IMR-90 (cell line): ENCODE data around the gene GPR15LG. TPM values are rescaled to one million over a fixed set of nuclear protein-coding genes. Genes with fewer than 3 reads are reported as not detected.

Experiments
- ATAC-seq: fragments of 200-7000 bp; cut with Tn5 transposase; 2 replicates; pipeline ENCODE4 v1.9.1; 2020; ENCODE audit warnings: low read depth, mild to moderate bottlenecking, moderate library complexity
- BruUV-seq: library from RNA; stranded (reverse); fragments of 400-500 nt; replicated peaks from 2 replicates; lab custom pipeline; 2021; lab: Mats Ljungman, UMichigan
- CTCF ChIA-PET: fragments of 300-600 bp; formaldehyde crosslinking; extraction: SDS; loops from one replicate; lab custom pipeline; 2021; ENCODE audit warnings: antibody characterized with exemption; lab: Yijun Ruan, JAX
- POLR2A ChIA-PET: fragments of 300-600 bp; sonication (Branson Sonifier 250); formaldehyde crosslinking; loops from one replicate; lab custom pipeline; 2022; ENCODE audit warnings: antibody characterized with exemption; ENCODE audit not compliant: unreplicated experiment; lab: Charles Lee
- DNase-seq: peaks from one replicate; pipeline ENCODE4 v3.0.0; 2013
- H2AFZ ChIP-seq: replicated peaks from 2 replicates; pipeline ENCODE3; 2013; ENCODE audit warnings: low read length, mild to moderate bottlenecking; ENCODE audit not compliant: poor library complexity
- H2AK5ac ChIP-seq: 2 replicates; pipeline ENCODE4 v1.6.1; 2013; ENCODE audit warnings: low read depth, low read length, inconsistent platforms
- H2AK9ac ChIP-seq: replicated peaks from 2 replicates; pipeline ENCODE3; 2013; ENCODE audit warnings: mild to moderate bottlenecking, low read depth, low read length, moderate library complexity; ENCODE audit not compliant: poor library complexity
- H2BK120ac ChIP-seq: 2 replicates; pipeline ENCODE4 v1.6.1; 2013; ENCODE audit warnings: low read depth, low read length, inconsistent platforms
- H2BK15ac ChIP-seq: 3 replicates; pipeline ENCODE4 v1.6.1; 2013; ENCODE audit warnings: low read depth, low read length, inconsistent platforms
- H2BK20ac ChIP-seq: 2 replicates; pipeline ENCODE4 v1.6.1; 2013; ENCODE audit warnings: low read depth, mild to moderate bottlenecking, inconsistent platforms, low read length, moderate library complexity
- H2BK5ac ChIP-seq: 2 replicates; pipeline ENCODE4 v1.6.1; 2013; ENCODE audit warnings: mild to moderate bottlenecking, low read depth, low read length, inconsistent platforms; ENCODE audit not compliant: poor library complexity, severe bottlenecking
- H3K14ac ChIP-seq: replicated peaks from 2 replicates; pipeline ENCODE4 v1.6.1; 2013; ENCODE audit warnings: low read depth, low read length, inconsistent platforms
- H3K18ac ChIP-seq: 2 replicates; pipeline ENCODE4 v1.6.1; 2013; ENCODE audit warnings: low read depth, low read length, control low read depth
- H3K23ac ChIP-seq: 2 replicates; pipeline ENCODE4 v1.6.1; 2013; ENCODE audit warnings: low read depth, low read length, inconsistent platforms
- H3K27ac ChIP-seq: 2 replicates; pipeline ENCODE4 v1.5.1; 2013; ENCODE audit warnings: mild to moderate bottlenecking, control low read depth, low read length; ENCODE audit not compliant: insufficient read depth
- H3K27me3 ChIP-seq: 2 replicates; pipeline ENCODE4 v1.6.1; 2013; ENCODE audit warnings: low read length; ENCODE audit not compliant: control insufficient read depth, insufficient read depth
- H3K36me3 ChIP-seq: 2 replicates; pipeline ENCODE4 v1.6.1; 2013; ENCODE audit warnings: low read length, mixed read lengths; ENCODE audit not compliant: control insufficient read depth, insufficient read depth
- H3K4ac ChIP-seq: 2 replicates; pipeline ENCODE4 v1.6.1; 2013; ENCODE audit warnings: low read depth, low read length, inconsistent platforms
- H3K4me1 ChIP-seq: 2 replicates; pipeline ENCODE4 v1.6.1; 2013; ENCODE audit warnings: low read length, mixed read lengths; ENCODE audit not compliant: control insufficient read depth, insufficient read depth
- H3K4me2 ChIP-seq: 2 replicates; pipeline ENCODE4 v1.6.1; 2013; ENCODE audit warnings: low read depth, mild to moderate bottlenecking, control low read depth, low read length, moderate library complexity
- H3K4me3 ChIP-seq: 2 replicates; pipeline ENCODE4 v1.5.1; 2013; ENCODE audit warnings: low read depth, mild to moderate bottlenecking, control low read depth, low read length, moderate library complexity; ENCODE audit not compliant: insufficient read depth
- H3K56ac ChIP-seq: 2 replicates; pipeline ENCODE4 v1.6.1; 2013; ENCODE audit warnings: low read length, inconsistent platforms; ENCODE audit not compliant: insufficient read depth; ENCODE audit errors: extremely low read depth
- H3K79me1 ChIP-seq, 2 experiments: 2 replicates each; pipeline ENCODE4 v1.6.1; 2013; ENCODE audit warnings: low read length in 2 of 2, inconsistent platforms in 1 of 2, low read depth in 1 of 2
- H3K9ac ChIP-seq: 2 replicates; pipeline ENCODE4 v1.6.1; 2013; ENCODE audit warnings: low read depth, low read length, control low read depth
- H3K9me1 ChIP-seq: 2 replicates; pipeline ENCODE4 v1.6.1; 2013; ENCODE audit warnings: low read length, inconsistent platforms; ENCODE audit not compliant: insufficient read depth
- H3K9me3 ChIP-seq: 2 replicates; pipeline ENCODE4 v1.6.1; 2013; ENCODE audit warnings: low read length; ENCODE audit not compliant: control insufficient read depth, insufficient read depth
- H4K20me1 ChIP-seq: 2 replicates; pipeline ENCODE4 v1.6.1; 2013; ENCODE audit warnings: low read length, inconsistent platforms; ENCODE audit not compliant: insufficient read depth
- H4K5ac ChIP-seq: 2 replicates; pipeline ENCODE4 v1.6.1; 2013; ENCODE audit warnings: mild to moderate bottlenecking, low read depth, low read length, control low read depth
- H4K8ac ChIP-seq, 2 experiments: 2 replicates each; pipeline ENCODE4 v1.6.1; 2013; ENCODE audit warnings: low read depth in 2 of 2, low read length in 2 of 2, control low read depth in 1 of 2, inconsistent platforms in 1 of 2
- H4K91ac ChIP-seq: 2 replicates; pipeline ENCODE4 v1.6.1; 2013; ENCODE audit warnings: low read depth, low read length, inconsistent platforms; ENCODE audit not compliant: insufficient read depth
- MAFK ChIP-seq: IDR thresholded peaks from 2 replicates; pipeline ENCODE4 v1.6.1; 2012; ENCODE audit warnings: low read depth, low read length, improper control_type of control experiment
- RAD21 ChIP-seq: IDR thresholded peaks from 2 replicates; pipeline ENCODE4 v1.6.1; 2012; ENCODE audit warnings: low read length, improper control_type of control experiment
- RFX5 ChIP-seq: IDR thresholded peaks from 2 replicates; pipeline ENCODE4 v1.8.0; 2012; ENCODE audit warnings: low read depth, mild to moderate bottlenecking, low read length, moderate library complexity
- WGBS, 2 experiments: methylation state at CpG; one replicate each; pipeline versions ENCODE4 v1.1.5 to v1.1.7; 2013; ENCODE audit warnings: missing lambda C conversion rate in 2 of 2; ENCODE audit not compliant: insufficient read length in 1 of 2; ENCODE audit errors: extremely low coverage in 2 of 2; 5-methylcytosine and 5-hydroxymethylcytosine counted together
- dilution Hi-C: fragments of 300-500 bp; cut with HindIII; formaldehyde crosslinking; loops from one replicate; pipeline ENCODE4 v1.14.3; 2018; ENCODE audit warnings: low sequenced_read_pairs; ENCODE audit not compliant: unreplicated experiment
- in situ Hi-C: fragments of 300-500 bp; cut with MboI; formaldehyde crosslinking; loops from 3 replicates; pipeline ENCODE4 v1.14.3; 2019; ENCODE audit warnings: low sequenced_read_pairs, inconsistent platforms, mixed read lengths
- intact Hi-C: fragments of 100-400 bp; cut with micrococcal nuclease; formaldehyde crosslinking; loops from 2 replicates; pipeline ENCODE4 v1.10.0; 2022
- polyA plus RNA-seq, 3 experiments: library from polyadenylated mRNA; depleted of rRNA; stranded (reverse); fragments of >200 nt; gene quantifications; 2 replicates each; pipeline ENCODE4 v1.2.3, GENCODE V29; 2012; ENCODE audit warnings: low replicate concordance in 1 of 3
- total RNA-seq: library from RNA; depleted of rRNA; stranded (reverse); fragments of >200 nt; gene quantifications from 2 replicates; pipeline ENCODE4 v1.2.3, GENCODE V29; 2012
- TF ChIP-seq, protein P1 (sequence below): fragments of 150-350 bp; IDR thresholded peaks from 2 replicates; pipeline ENCODE4 v1.6.1; 2016; ENCODE audit warnings: low read depth, mild to moderate bottlenecking, low read length, moderate library complexity, borderline replicate concordance

The GPR15LG gene
- total and polyA plus RNA-seq, 2 of the 4 experiments (the other 2 are of a cell fraction), result not detected

GRCh38 chr10:84217746-84218145 is 44.1 kb downstream of the GPR15LG start:
- no peak for DNase-seq
- no peak overlapping the region for H4K5ac ChIP-seq
- no peak overlapping the region for H4K91ac ChIP-seq
- ChIA-PET CTCF (no interaction called here), POLR2A (no interaction called here)
- H3K9me1 ChIP-seq, result no peaks in the 10 kb centered on the region
- H2BK20ac ChIP-seq, result no peak overlapping the region
- no peak overlapping the region for H3K4me3 ChIP-seq
- dilution Hi-C loops (no loop called here), in situ Hi-C loops (no loop called here), intact Hi-C loops (no loop called here)
- TF ChIP-seq RAD21, result no peak
- TF ChIP-seq, protein P1, sequence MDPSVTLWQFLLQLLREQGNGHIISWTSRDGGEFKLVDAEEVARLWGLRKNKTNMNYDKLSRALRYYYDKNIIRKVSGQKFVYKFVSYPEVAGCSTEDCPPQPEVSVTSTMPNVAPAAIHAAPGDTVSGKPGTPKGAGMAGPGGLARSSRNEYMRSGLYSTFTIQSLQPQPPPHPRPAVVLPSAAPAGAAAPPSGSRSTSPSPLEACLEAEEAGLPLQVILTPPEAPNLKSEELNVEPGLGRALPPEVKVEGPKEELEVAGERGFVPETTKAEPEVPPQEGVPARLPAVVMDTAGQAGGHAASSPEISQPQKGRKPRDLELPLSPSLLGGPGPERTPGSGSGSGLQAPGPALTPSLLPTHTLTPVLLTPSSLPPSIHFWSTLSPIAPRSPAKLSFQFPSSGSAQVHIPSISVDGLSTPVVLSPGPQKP, result no peak
- TF ChIP-seq RFX5, result no peak
- TF ChIP-seq MAFK, result no peak
- no peak overlapping the region for H2AK9ac ChIP-seq
- H2BK5ac ChIP-seq, result no peak overlapping the region
- no peak overlapping the region for H2BK15ac ChIP-seq
- no peak overlapping the region for H3K14ac ChIP-seq
- H3K4ac ChIP-seq, result no peak overlapping the region
- H3K27me3 ChIP-seq, result peaks cover 2% of the 10 kb centered on the region
- H3K79me1 ChIP-seq, result no peaks in the 10 kb centered on the region
- H2AK5ac ChIP-seq, result no peak overlapping the region
- H3K18ac ChIP-seq, result no peak overlapping the region
- H4K20me1 ChIP-seq, result no peaks in the 10 kb centered on the region
- no peak for ATAC-seq
- H3K56ac ChIP-seq, result no peak overlapping the region
- 86% methylated on average over 2 of the region's 4 CpGs; no CpG with 5 or more reads in 1 of the 2 experiments for WGBS, 2 experiments
- H3K36me3 ChIP-seq, result no peaks in the 10 kb centered on the region
- no peak overlapping the region for H3K27ac ChIP-seq
- no peak overlapping the region for H2AFZ ChIP-seq
- H3K23ac ChIP-seq, result no peak overlapping the region
- H3K9ac ChIP-seq, result no peak overlapping the region
- no peak overlapping the region for H2BK120ac ChIP-seq
- no peaks in the 10 kb centered on the region for H3K4me1 ChIP-seq
- H3K4me2 ChIP-seq, result no peak overlapping the region
- H4K8ac ChIP-seq, result no peak overlapping the region
- BruUV-seq, result no TSS peak
- H3K9me3 ChIP-seq, result no peaks in the 10 kb centered on the region
